Inferior parietal cortex (tissue), 1 donor: ENCODE results near the gene ITPR1.

ENCODE experiments used
- DNase-seq: peaks from one replicate; pipeline ENCODE4 v3.0.0-alpha.2; 2016; ENCODE audit errors: extremely low spot score

Gene ITPR1

DNA sequence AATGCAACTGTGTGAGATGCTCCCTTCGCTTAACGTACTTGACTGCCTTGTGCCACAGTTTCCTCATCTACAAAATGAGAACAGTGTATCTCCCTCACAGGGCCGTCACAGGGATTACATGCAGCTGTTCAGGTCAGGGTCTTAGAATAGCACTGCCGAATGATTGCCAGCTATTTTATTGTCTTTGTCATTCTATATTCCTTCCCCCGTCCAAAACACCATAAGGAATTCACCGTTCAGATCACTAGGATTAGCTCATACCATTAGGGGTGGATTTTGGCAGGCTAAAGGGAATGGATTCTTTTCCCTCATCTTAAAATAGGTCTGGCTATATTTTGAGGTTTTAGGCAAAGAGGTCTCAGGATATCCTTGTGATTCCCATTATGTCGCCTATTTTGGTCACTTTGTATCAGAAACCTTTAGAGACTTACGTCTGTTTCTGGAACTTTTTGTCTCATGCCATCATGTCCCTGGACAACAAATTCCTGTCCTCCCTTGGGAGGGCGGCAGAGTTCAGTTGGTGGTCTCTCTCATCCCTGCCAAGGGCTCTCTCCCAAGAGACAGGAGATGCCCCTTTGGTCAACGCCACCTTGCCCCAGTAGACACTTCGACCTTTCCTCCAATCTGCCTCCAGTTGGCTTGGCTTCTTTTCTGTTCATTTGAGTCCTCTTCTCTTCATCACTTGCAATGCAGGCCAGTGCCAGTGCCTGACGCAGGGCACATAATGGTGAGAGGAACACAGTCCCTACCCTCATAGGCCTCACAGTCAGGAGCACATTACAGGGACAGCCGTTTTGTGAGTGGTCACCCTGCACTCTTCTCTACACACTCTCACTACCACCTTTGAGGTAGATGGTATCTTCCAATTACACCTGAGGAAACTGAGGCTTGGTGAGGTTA, 314.5 kb downstream of the ITPR1 start:
- no peak for DNase-seq

DNA sequence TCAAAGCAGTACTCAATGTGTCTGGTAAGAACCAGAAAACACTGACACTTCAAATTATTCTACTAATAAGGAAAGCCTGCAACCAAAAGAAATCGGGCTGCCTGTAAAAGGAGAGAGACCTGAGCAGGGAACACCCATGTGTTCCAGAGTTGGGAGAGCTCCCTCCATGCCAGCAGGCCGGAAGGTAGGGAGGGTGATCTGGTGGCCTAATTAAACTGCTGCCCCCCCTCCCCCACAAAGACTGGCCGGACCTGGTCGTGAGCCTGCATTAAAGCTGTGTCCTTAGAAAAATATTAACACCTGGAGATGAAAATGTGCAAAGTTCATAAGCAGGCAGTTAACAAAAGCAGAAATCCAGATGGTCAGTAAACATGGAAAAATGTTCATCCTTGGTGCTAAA, 315.5 kb downstream of the ITPR1 start:
- DNase-seq = no peak

DNA sequence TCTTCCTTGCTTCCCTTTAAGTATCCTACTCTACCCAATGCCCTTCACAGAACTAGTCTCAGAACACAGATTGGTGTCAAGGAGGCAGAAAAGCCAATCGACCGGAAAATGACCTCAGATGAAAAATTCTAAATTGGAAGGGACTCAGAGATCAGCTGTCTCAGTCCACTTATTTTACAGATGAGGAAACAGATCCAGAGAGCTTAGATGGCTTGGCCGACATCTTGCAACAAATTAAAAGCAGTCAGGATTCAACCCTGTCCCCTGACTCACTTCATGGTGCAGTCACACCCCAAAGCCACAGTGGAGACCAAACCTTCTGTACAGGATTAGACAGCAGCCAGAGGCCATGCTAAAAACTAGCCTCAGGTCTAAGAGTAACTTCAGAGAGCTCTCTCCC, 316.8 kb downstream of the ITPR1 start:
- no peak for DNase-seq

DNA sequence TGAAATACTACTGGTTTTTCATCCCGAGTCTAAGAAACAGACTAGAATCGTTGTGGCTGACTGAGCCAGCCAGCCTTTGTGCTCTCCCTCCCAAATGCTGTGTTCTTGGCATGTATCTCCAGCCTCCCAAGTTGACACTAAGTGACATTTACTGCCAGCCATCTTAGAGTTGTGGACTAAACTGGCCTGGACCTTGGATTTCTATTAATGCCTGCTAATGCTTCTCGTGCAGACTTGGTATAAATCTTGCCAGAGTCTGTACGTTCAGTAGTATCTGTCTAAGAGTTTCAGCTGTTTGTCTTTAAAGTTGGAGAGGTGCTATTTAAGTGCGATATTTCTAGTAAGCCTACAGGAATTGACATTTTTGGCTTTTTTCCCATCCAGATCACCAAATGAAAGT, 319.4 kb downstream of the ITPR1 start:
- DNase-seq = no peak

DNA sequence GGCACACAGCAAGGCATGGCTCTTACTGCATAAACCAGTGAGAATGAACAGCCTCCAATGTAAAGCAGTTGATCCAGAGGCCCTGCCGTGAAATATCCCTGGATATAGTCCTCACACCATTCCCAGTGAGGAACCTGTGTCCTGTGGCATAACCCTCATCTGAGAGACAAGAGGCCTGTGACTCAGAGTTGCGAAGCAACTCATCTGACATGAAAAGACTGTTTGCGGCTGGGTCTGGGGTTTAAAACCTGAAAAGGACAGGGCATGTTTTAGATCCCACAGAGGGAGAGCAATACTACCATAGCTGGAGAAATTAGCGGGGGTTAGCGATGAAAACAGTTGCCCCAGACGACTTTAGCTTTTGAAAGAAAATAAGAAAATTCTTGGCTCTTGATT, 320.8 kb downstream of the ITPR1 start:
- DNase-seq = no peak

DNA sequence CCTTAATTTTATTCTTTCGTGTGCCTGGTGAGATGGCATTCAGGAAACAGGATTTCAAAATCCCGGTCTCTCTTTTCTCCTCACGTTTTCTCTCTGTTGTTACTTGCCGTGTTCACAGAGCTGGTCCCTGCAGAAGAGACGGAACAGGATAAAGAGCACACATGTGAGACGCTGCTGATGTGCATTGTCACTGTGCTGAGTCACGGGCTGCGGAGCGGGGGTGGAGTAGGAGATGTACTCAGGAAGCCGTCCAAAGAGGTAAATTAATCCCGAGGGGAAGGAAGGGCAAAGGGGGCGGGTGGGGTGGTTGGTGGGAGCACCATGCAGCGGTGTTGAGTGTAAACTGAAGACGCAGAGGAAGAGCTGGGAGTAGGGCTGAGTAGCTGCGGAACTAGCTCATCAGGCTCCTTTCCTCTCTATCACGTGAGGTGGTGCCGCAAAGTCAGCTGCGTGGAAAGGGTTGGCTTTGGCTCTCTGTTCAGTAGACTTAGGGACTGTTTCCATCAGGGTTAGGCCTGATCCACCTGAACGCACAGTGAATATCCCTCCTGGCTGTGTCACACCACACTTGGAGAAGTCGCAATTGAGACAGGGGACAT, 321.3 kb downstream of the ITPR1 start:
- DNase-seq = peak; percentile 68

DNA sequence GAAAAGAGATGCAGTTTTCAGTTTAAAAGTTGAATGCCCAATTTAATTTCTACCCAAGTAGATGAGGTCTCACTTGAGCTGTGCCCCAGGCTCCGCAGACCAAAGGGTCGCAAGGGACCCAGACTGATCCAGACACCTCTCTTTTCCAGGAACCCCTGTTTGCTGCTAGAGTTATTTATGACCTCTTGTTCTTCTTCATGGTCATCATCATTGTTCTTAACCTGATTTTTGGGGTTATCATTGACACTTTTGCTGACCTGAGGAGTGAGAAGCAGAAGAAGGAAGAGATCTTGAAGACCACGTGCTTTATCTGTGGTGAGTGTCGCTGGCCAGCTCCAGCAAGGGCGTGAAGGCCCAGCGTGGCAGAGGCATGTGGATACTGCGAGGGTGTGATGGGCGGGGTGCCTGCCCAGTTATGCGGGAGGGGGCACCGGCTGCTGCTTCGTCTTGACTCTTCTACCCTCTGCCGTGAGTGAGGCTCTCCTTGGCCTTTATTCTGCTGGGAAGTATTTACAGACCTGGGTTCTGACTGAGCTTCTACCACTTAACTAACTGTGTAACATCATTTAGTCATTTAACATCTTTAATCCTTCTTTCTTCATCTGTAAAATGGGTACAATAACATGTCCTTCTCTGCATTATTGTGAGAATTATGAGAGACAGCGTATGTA, 321.9 kb downstream of the ITPR1 start:
- DNase-seq = no peak

DNA sequence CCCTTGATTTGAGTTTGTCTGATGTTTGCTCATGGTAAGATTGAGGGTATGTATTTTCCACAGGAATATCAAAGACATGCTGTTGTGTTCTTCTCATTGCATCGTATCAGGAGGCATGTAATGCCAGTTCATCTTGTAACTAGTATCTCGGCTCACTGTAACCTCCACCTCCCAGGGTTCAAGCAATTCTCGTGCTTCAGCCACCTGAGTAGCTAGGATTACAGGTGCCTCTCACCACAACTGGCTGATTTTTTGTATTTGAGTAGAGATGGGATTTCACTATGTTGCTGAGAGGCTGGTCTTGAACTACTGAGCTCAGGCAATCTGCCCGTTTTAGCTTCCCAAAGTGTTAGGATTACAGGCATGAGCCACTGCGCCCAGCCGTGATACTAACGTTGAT, 323.2 kb downstream of the ITPR1 start:
- no peak for DNase-seq

DNA sequence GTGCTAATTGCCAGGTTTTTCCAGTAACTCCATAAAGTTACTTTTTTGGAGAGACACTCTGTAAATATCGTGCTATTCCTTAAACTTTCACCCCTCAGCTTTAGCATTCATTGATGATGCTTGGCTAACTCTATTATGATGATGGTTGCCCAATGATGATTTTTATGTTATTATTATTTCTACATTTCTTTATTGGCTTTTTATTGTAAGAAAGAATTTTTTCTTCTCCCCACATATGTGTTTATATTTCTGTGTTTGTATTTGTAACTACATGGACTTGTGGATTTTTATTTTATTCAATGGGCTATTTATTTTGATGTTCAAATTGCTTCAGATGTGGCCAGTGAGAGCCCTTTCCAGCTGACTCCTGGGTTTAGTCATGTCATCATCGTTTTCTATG, 323.6 kb downstream of the ITPR1 start:
- no peak for DNase-seq

DNA sequence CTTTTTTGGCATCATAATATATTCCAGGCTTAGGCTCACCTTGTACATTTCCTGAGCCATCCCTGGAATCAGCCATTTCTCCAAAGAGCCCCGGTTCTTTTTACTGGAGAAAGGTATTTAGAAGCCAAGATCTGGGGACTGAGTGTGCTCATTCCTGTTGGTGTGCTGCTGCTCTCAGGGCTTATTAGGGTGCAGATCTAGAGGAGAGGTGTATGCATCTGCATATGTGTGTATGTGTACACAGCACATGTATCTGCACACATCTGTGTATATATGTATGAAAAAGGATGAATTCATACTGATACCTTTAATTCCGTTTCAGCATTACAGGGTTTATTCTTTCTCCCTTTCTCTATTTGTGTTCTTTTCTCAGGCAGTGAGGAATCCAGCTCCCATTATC, 324.0 kb downstream of the ITPR1 start:
- no peak for DNase-seq

DNA sequence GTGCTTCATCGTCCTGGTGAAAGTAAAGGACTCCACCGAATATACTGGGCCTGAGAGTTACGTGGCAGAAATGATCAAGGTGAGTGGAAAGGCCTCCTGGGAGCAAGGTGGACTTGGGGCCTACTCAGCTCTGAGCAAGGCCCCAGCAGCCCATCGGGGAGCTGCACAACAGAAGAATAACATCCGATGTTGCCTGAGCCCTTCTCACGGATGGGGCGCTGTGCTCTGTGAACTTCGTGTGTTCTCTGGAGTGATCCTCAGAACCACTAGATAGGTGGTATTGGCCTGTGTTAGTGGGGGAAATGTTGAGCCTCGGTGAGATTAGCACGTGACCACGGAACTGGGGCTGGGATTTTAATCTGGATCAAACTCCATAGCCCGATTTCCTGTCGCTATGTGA, 325.0 kb downstream of the ITPR1 start:
- DNase-seq = no peak

DNA sequence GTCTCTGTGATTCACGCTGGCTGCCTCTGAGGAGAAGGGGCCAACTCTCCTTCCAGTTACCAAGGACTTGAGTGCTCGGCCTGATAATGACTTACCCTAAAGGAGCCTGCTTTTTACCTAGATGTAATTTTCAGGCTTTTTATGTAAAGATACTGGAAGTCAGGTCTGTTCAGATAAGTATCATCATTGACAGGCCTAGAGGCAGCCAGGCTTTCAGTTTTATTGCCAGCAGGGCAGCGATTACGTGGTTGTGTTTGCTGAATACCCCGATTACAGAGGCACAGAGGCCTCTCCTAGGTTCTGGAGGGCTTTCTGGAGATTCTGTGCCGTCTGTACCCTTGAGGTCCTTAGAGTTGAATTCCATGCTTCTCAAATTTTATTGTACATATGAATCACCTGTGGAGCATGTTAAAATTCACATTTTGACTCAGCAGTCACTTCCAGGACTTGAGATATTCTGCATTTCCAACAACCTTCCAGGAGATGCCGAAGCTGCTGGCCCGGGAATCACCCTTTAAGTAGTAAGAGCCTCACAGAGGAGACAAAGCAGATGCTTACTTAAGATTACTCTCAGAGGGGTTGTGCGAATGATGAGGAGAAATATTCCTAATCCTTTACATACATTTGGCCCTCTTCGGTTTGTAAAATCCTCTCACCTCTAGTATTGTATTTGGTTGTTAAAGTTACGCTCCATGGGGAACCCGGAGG, 326.0 kb downstream of the ITPR1 start:
- DNase-seq = no peak

DNA sequence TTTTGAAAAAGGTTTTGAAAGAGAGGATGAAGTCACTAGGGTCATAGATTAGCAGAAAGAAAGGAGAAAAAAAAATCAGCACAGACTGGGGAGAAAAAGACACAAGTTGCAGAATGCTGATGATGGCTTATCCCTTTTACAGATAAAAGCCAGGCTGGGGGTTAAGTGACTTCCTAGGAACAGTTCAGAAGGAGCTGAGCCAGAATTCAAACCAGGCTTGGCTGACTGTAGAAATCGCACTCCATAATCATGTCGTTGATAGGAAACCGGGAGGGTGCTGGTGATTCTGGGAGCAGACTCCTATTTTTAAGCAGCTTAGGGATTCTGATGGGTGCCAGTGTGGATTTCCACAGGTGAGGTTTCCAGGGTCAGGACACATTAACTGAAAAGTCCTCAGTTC, 326.6 kb downstream of the ITPR1 start:
- no peak for DNase-seq

DNA sequence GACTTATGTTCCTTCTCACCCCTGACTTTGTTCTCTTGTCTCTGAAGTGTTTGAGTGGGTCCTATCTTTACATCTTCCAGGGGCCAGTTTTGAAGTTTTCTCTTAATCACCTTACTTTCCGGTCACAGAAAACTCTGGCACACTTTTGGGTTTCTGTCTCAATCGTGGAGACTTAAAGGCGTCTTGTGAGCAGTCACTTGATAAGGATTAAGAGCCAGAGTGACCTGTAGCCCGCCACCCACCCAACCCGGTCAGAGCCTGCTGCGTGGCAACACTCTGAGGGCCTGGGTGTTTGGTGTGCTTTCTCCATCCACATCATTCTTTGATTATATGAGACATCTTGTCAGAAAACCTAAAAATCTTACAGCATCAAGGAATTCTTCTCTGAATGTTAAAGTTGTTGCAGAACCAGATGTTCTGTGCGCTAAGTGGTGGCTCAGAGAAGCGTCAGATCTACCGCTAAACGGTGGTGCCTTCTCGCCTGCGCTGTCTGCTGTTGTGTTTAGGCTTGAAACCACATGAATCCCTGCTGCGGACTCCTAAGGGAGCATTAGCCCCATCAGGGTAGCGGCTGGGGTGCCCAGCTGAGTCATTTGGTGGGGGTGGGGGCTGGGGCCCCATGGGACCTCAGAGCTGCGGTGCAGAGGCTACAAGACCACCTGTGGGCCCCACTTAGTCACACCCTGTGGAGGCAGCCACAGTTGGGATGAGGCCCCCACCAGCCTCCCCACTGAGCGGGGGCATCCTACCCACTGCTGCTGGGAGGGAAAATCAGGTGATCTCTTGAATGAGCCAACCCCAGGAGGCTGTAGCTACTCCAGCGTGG, 327.4 kb downstream of the ITPR1 start:
- DNase-seq = no peak

DNA sequence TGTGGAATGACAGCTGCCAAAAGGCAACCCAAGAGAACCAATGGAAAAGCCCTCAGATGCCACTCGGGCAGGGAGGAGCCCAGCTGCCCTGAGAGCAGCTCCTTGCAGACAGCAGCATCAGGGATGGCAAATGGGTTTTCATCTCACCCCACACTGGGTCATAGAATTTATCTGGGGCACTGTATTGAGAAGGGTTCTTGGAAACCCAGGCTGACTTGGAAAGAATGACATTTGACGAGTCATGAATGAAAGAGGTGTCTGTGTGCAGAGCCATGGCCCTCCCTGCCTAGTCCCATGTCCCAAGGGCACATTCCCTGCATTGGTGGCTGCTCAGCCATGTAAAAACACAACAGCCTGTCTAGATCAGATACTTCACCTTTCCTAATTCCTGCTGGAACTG, 328.2 kb downstream of the ITPR1 start:
- DNase-seq = no peak

DNA sequence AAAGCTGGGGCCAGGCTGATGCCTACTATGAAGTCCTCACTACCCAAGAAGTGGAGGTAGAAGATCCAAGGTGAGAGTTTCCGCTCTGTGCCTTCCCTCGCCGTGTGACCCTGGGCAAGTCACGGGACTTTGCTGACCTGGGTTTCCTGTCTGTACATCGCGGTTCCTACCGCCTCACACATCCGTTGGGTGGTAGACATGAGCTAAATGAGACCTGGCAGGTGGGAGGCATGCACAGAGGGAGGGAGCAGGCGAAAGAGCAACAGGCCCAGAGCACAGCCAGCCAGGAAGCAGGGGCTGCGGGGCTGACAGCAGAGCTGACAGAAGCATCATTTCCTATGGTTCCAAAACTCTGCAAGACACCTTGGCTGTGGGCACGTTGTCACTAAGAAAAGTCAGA, 328.8 kb downstream of the ITPR1 start:
- no peak for DNase-seq

DNA sequence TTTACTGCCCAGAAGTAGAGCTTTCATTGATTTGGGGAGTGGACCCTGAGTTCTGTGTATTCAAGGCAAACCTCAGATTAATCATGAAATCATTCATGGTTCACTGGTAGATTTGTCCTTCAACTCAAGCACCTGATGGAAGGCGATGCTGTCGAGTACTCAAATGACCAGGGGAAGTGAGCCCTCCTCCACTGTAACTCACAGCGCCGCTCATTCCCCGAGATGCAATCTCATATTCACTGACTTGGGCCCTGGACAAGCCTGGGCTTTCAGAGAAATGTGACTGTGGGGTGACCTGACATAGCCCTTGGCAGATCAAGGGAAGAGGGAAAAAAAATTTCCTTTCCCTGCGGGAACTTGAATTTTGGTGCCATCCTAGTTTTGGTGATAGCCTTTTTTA, 329.4 kb downstream of the ITPR1 start:
- no peak for DNase-seq

DNA sequence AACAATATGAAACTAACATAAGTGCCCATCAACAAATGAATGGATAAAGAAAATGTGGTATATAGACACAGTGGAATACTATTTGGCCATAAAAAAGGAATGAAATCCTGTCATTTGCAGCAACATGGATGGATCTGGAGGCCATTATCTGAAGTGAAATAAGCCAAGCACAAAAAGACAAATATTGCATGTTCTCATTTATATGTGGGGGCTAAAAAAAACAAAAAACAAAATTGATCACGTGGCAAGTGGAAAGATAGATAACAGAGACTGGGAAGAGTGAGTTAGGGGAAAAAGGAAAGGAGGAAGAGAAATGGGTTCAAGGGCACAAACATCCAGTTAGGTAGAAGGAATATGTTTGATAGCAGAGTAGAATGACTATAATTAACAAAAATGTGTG, 330.2 kb downstream of the ITPR1 start:
- no peak for DNase-seq

DNA sequence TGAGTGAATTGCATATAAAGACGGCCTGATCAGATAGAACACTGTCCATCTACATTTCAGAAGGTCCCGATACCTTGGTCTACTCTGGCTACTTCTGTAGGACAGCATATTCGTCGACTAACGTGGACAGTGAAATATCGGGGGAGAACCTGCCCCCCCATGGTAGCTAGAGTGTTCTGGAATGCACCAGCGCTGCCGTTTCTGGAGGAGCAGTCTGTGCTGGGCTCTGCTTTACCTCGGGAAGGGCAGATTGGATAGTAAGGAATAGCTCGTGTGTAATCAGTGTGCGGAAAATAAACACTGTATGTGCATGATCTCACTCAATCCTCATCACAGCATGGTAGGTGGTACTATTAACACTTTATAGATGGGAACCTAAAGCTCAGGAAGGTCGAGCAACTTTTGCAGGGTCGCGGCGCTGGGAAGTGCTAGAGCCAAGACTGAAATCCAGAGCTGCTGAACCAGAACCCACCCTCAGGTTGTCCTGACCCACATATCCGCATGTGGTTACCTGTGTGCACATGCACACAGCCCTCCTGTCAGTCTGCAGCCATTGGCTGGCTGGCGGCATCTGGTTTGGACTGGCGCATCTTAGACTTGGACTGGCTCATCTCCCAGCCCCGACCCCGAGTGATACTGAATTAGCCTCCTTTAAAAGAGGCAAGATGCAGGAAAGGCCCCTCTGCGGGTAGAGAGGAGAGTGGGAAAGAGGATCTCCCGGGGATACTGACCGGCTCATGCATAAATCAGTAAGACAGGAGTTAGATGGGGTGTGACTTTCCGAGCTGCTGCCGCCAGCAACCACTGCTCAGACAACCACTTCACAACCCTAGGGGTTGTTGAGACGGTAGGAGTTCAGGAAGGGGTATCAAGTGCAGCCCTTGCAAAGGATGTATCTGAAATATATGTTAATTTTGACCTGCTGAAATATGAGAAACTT, 331.1 kb downstream of the ITPR1 start:
- DNase-seq = no peak

DNA sequence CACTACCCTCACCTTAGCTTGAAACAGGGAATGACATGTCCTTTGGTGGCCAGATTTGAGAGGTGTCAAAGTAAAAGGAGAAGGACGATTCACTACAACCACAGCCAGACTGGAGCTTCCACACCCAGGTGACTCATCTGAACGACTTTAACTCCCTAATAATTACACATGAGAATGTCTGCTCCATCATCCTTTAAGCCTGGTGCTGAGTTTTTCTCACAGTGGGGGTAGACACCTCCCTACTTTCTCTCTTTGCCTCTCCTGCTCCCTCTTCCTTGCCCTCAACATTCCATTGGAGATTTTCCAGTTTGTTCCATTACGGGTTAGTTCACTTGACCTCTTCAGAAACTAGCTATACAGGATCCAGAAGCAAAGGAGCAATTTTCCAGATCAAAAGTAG, 331.8 kb downstream of the ITPR1 start:
- DNase-seq = no peak
